Mesendoderm (in vitro differentiated cells): ENCODE measurements around the gene BFSP2.

Experiments used
- DNase-seq: peaks from one replicate; pipeline ENCODE4 v3.0.0; 2013
- H2AK5ac ChIP-seq: 2 replicates; pipeline ENCODE4 v1.6.1; 2013; ENCODE audit warnings: low read length, inconsistent platforms
- H2BK120ac ChIP-seq: 2 replicates; pipeline ENCODE4 v1.6.1; 2013; ENCODE audit warnings: low read depth, mild to moderate bottlenecking, low read length, moderate library complexity, mixed read lengths
- H2BK15ac ChIP-seq: replicated peaks from 2 replicates; pipeline ENCODE4 v1.6.1; 2013; ENCODE audit warnings: low read depth, mild to moderate bottlenecking, moderate library complexity
- H2BK5ac ChIP-seq: 2 replicates; pipeline ENCODE4 v1.6.1; 2013; ENCODE audit warnings: low read length, inconsistent platforms
- H3K18ac ChIP-seq: 2 replicates; pipeline ENCODE4 v1.6.1; 2013; ENCODE audit warnings: mild to moderate bottlenecking, low read length, mixed read lengths
- H3K23ac ChIP-seq: one replicate; pipeline ENCODE4 v1.6.1; 2013; ENCODE audit warnings: low read length
- H3K27ac ChIP-seq: 2 replicates; pipeline ENCODE4 v1.5.1; 2013; ENCODE audit warnings: low read depth, mild to moderate bottlenecking, inconsistent platforms, low read length, moderate library complexity
- H3K27me3 ChIP-seq: 2 replicates; pipeline ENCODE4 v1.6.1; 2013; ENCODE audit warnings: low read length, control low read depth, mild to moderate bottlenecking, inconsistent platforms; ENCODE audit not compliant: insufficient read depth, poor library complexity
- H3K36me3 ChIP-seq: 2 replicates; pipeline ENCODE4 v1.6.1; 2013; ENCODE audit warnings: low read length, inconsistent platforms; ENCODE audit not compliant: control insufficient read depth, insufficient read depth
- H3K4ac ChIP-seq: one replicate; pipeline ENCODE4 v1.6.1; 2013; ENCODE audit warnings: low read depth, mild to moderate bottlenecking, low read length, moderate library complexity
- H3K4me1 ChIP-seq: 2 replicates; pipeline ENCODE4 v1.6.1; 2013; ENCODE audit warnings: low read depth, low read length, inconsistent platforms; ENCODE audit not compliant: control insufficient read depth
- H3K4me2 ChIP-seq: 2 replicates; pipeline ENCODE4 v1.6.1; 2013; ENCODE audit warnings: low read length
- H3K4me3 ChIP-seq: 2 replicates; pipeline ENCODE4 v1.5.1; 2013; ENCODE audit warnings: mild to moderate bottlenecking, low read length
- H3K56ac ChIP-seq: one replicate; pipeline ENCODE4 v1.6.1; 2013; ENCODE audit warnings: low read length
- H3K79me1 ChIP-seq: 2 replicates; pipeline ENCODE4 v1.6.1; 2013; ENCODE audit warnings: low read length, inconsistent platforms
- H3K79me2 ChIP-seq: 2 replicates; pipeline ENCODE4 v1.6.1; 2013; ENCODE audit warnings: mild to moderate bottlenecking, low read length; ENCODE audit not compliant: control insufficient read depth, insufficient read depth
- H3K9ac ChIP-seq: 2 replicates; pipeline ENCODE4 v1.6.1; 2013; ENCODE audit warnings: low read length, inconsistent platforms
- H4K5ac ChIP-seq: one replicate; pipeline ENCODE4 v1.6.1; 2013; ENCODE audit warnings: low read length
- H4K8ac ChIP-seq: one replicate; pipeline ENCODE4 v1.6.1; 2013; ENCODE audit warnings: low read depth, mild to moderate bottlenecking, control low read depth, low read length, moderate library complexity
- WGBS: extraction: QIAGEN DNeasy Blood & Tissue Kit; methylation state at CpG from one replicate; pipeline ENCODE4 v1.1.7; 2013; ENCODE audit warnings: low lambda C conversion rate, missing lambda C conversion rate; ENCODE audit not compliant: insufficient coverage; ENCODE audit errors: extremely low coverage; 5-methylcytosine and 5-hydroxymethylcytosine counted together

BFSP2 gene

DNA sequence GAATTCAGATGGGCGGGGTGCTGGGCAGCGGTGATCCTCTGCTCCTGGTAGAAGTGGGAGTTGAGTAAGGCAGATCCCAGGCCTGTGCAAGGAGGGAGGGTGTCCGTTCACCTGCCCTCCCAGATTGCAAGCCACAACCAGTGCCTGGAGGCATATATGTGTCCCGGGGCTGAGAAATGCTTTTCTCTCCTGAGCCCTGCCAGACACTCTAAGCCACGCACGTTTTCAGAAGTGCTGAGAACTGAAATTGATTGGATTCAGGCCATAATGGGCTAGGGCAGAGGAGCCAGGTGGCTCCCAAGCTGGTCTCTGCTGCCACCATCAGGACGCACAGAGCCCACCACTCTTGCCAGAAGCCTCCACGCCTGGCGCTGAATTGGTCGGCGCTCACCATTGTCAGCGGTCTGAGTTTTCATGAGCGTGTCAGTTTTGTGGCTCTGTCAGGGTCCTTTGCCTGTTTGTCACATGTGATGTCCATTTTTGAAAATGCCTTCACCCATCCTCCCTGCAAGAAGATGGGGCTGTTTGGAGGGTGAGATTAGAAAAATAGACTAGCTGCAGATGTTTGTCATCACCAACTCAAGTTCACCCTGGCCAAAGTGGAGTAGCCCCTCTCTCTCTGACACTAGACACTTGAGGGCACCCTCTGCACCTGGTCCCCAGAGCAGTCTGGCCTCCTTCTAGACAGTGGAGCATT, 15.4 kb upstream of the BFSP2 start:
- H2BK120ac ChIP-seq = no peak overlapping the region
- no peak overlapping the region for H3K18ac ChIP-seq
- no peak overlapping the region for H4K5ac ChIP-seq
- no peak overlapping the region for H3K4me3 ChIP-seq
- no peak overlapping the region for H3K23ac ChIP-seq
- no peaks in the 10 kb centered on the region for H3K79me2 ChIP-seq
- no peaks in the 10 kb centered on the region for H3K4me1 ChIP-seq
- H3K36me3 ChIP-seq = no peaks in the 10 kb centered on the region
- H2AK5ac ChIP-seq = no peak overlapping the region
- H2BK15ac ChIP-seq = no peak overlapping the region
- H3K4ac ChIP-seq = no peak overlapping the region
- no CpG with 5 or more reads among the region's 13 CpGs for WGBS
- no peak overlapping the region for H3K27ac ChIP-seq
- H3K79me1 ChIP-seq = no peaks in the 10 kb centered on the region
- peak; percentile 74 for DNase-seq
- H2BK5ac ChIP-seq = no peak overlapping the region
- H3K4me2 ChIP-seq = no peak overlapping the region
- H3K27me3 ChIP-seq = no peaks in the 10 kb centered on the region
- no peak overlapping the region for H3K56ac ChIP-seq
- no peak overlapping the region for H4K8ac ChIP-seq
- no peak overlapping the region for H3K9ac ChIP-seq

DNA sequence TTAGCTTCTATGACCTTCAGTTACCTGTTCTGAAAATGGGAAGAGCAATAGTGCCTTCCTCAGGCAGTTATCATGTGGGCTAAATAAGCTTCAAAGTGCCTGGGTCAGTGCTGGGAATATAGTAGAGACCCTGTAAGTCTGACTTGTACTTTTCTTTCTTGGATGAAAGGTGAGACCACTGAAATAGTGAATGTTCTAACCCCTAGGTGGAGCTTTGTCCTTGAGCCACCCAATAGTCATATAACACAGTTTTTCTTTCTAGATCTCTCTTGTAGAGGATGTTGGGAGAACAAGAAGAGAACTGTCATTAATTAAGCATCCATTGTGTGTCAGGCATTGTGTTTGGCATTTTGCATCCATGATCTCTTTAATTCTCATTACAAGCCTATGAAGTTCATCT, 13.0 kb upstream of the BFSP2 start:
- DNase-seq = no peak
- no peaks in the 10 kb centered on the region for H3K79me2 ChIP-seq
- H4K5ac ChIP-seq = no peak overlapping the region
- no peaks in the 10 kb centered on the region for H3K79me1 ChIP-seq
- no peak overlapping the region for H4K8ac ChIP-seq
- no peak overlapping the region for H3K27ac ChIP-seq
- H3K4me3 ChIP-seq = no peak overlapping the region
- H3K4me1 ChIP-seq = no peaks in the 10 kb centered on the region
- no peak overlapping the region for H3K18ac ChIP-seq
- H2BK15ac ChIP-seq = no peak overlapping the region
- H3K36me3 ChIP-seq = no peaks in the 10 kb centered on the region
- H3K56ac ChIP-seq = no peak overlapping the region
- no peak overlapping the region for H3K23ac ChIP-seq
- H3K4ac ChIP-seq = no peak overlapping the region
- H3K27me3 ChIP-seq = no peaks in the 10 kb centered on the region
- no peak overlapping the region for H2AK5ac ChIP-seq
- no peak overlapping the region for H2BK120ac ChIP-seq
- H3K9ac ChIP-seq = no peak overlapping the region
- no peak overlapping the region for H3K4me2 ChIP-seq
- no peak overlapping the region for H2BK5ac ChIP-seq

DNA sequence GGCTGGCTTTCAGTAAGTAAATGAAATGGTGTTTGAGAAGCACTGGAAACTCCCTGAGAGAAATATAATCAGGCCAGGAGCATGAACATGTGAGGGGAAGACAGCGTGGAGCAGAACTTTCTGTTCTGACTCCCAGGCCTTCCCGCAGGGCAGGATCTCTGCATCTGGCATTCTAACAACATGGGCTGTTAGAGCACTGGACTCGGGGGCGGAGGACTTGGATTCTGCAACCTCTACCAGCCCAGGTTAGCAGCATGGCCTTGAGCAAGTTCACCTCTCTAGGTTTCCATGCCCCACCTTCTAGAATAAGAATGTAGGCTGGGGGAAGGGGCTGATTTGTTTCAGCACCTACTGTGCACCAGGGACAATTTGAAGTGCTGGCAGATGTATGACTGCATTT, 12.5 kb upstream of the BFSP2 start:
- WGBS = no CpG with 5 or more reads among the region's 4 CpGs
- H3K9ac ChIP-seq = no peak overlapping the region
- H3K27ac ChIP-seq = no peak overlapping the region
- H4K5ac ChIP-seq = no peak overlapping the region
- H3K36me3 ChIP-seq = no peaks in the 10 kb centered on the region
- H3K4me2 ChIP-seq = no peak overlapping the region
- no peak for DNase-seq
- H2BK15ac ChIP-seq = no peak overlapping the region
- H3K4me3 ChIP-seq = no peak overlapping the region
- no peaks in the 10 kb centered on the region for H3K79me1 ChIP-seq
- H2AK5ac ChIP-seq = no peak overlapping the region
- H3K18ac ChIP-seq = no peak overlapping the region
- H2BK120ac ChIP-seq = no peak overlapping the region
- no peak overlapping the region for H3K4ac ChIP-seq
- H3K79me2 ChIP-seq = no peaks in the 10 kb centered on the region
- no peak overlapping the region for H2BK5ac ChIP-seq
- no peak overlapping the region for H4K8ac ChIP-seq
- H3K4me1 ChIP-seq = no peaks in the 10 kb centered on the region
- H3K56ac ChIP-seq = no peak overlapping the region
- no peak overlapping the region for H3K23ac ChIP-seq
- H3K27me3 ChIP-seq = no peaks in the 10 kb centered on the region

DNA sequence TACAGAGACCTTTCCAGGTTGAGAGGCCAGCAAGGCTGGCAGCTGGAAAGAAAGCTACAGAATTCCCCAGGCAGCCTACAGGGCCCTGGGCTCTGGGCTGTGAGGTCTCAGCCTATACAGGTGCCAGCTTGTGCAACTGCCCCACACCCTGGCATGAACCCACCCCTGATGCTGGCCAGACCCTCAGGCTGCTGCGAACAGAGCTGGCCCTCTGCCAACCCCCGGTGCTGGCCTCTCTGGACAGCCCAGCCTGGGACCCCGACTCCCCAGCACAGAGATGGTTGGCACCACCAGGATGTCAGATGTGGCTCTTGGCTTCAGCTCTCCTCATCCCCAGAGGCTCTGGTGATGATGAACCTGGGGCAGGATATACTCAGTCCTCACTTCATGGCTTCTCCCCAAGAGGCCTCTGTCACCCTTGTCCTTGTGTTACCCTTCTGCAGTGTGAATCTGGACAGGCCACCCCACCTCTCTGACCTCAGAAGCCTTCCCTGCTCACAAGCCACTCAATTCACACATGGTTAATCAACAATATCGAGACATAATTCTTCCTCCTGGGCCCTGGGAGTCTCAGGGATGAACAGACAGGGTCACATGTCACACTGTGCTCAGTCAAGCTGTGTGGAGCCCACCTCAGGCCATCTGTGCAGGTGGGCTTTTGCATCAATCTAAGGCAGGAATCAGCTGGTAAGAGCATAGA, 11.0 kb upstream of the BFSP2 start:
- Histone ChIP-seq H3K9ac (no peak overlapping the region), H2BK120ac (no peak overlapping the region), H3K79me1 (no peaks in the 10 kb centered on the region), H3K4ac (no peak overlapping the region), H4K5ac (no peak overlapping the region), H3K27ac (no peak overlapping the region), H4K8ac (no peak overlapping the region), H3K4me3 (no peak overlapping the region), H3K27me3 (no peaks in the 10 kb centered on the region), H3K18ac (no peak overlapping the region), H3K56ac (no peak overlapping the region), H3K79me2 (no peaks in the 10 kb centered on the region), H3K23ac (no peak overlapping the region), H2AK5ac (no peak overlapping the region), H3K4me1 (no peaks in the 10 kb centered on the region), H3K36me3 (no peaks in the 10 kb centered on the region), H2BK5ac (no peak overlapping the region), H2BK15ac (no peak overlapping the region), H3K4me2 (no peak overlapping the region)
- DNase-seq = no peak
- no CpG with 5 or more reads among the region's 4 CpGs for WGBS

DNA sequence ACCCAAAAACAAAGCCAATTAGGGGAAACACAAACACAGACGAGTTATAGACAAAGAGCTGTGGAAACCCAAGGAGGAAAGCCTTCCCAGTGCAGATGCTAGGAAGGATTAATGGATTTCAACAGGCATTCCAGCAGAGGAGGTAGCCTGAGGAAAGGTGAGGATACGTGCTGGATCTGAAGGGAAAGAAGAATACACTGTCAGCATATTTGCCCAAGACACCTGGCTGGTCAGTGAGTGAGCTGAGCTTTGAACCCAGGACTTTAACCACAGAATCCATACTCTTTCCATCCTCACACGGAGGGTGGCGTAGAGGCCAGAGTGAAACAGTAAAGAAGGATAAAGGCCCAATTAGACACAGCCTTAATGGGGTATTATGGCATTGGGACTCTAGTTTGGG, 9.1 kb upstream of the BFSP2 start:
- Histone ChIP-seq H4K5ac (no peak overlapping the region), H3K56ac (no peak overlapping the region), H3K79me1 (no peaks in the 10 kb centered on the region), H2BK120ac (no peak overlapping the region), H3K79me2 (no peaks in the 10 kb centered on the region), H3K9ac (no peak overlapping the region), H3K18ac (no peak overlapping the region), H4K8ac (no peak overlapping the region), H3K4ac (no peak overlapping the region), H3K27me3 (no peaks in the 10 kb centered on the region), H2BK5ac (no peak overlapping the region), H2AK5ac (no peak overlapping the region), H3K4me2 (no peak overlapping the region), H3K27ac (no peak overlapping the region), H3K4me3 (no peak overlapping the region), H3K36me3 (no peaks in the 10 kb centered on the region), H2BK15ac (no peak overlapping the region), H3K4me1 (no peaks in the 10 kb centered on the region), H3K23ac (no peak overlapping the region)
- DNase-seq = no peak
- no CpG with 5 or more reads among the region's 4 CpGs for WGBS

DNA sequence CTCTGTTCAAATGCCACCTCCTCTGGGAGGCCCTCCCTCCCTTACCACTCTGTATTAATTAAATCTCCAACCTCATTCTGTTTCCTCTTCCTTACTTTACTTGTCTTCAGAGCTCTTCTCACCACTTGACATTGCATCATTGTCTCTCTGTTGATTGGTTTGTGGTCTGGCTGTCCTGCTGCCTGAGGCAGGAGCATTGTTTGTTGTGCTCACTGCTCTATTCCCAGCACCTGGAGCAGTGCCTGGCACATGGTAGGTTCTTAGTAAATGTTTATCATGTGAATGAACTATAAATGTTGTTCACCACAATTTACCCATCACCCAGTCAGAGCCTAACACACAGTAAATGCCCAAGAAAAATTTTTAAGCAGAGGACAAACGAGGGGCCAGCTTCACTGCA, 6.7 kb upstream of the BFSP2 start:
- Histone ChIP-seq H4K8ac (no peak overlapping the region), H3K27me3 (no peaks in the 10 kb centered on the region)

More for the DNA sequence above, 6.7 kb upstream of the BFSP2 start:
- Histone ChIP-seq H3K27ac (no peak overlapping the region), H3K9ac (no peak overlapping the region), H3K4me2 (no peak overlapping the region), H3K18ac (no peak overlapping the region), H2BK120ac (no peak overlapping the region), H2AK5ac (no peak overlapping the region), H3K36me3 (no peaks in the 10 kb centered on the region), H2BK5ac (no peak overlapping the region), H3K4me1 (no peaks in the 10 kb centered on the region), H2BK15ac (no peak overlapping the region), H3K79me2 (no peaks in the 10 kb centered on the region), H3K79me1 (no peaks in the 10 kb centered on the region), H3K23ac (no peak overlapping the region), H3K4ac (no peak overlapping the region), H3K4me3 (no peak overlapping the region), H3K56ac (no peak overlapping the region), H4K5ac (no peak overlapping the region)
- WGBS = no CpG with 5 or more reads among the region's 1 CpG
- DNase-seq = peak; percentile 42
